ENCODE data around the gene DDX56. TPM values are rescaled to one million over a fixed set of nuclear protein-coding genes. Genes with fewer than 3 reads are reported as not detected.

Gene DDX56
- total and polyA plus RNA-seq, 9 of the 15 experiments (the other 6 are each of a cell fraction or from before 2014, with no cell fraction given): 33.0 to 145 (median 102) TPM

DNA sequence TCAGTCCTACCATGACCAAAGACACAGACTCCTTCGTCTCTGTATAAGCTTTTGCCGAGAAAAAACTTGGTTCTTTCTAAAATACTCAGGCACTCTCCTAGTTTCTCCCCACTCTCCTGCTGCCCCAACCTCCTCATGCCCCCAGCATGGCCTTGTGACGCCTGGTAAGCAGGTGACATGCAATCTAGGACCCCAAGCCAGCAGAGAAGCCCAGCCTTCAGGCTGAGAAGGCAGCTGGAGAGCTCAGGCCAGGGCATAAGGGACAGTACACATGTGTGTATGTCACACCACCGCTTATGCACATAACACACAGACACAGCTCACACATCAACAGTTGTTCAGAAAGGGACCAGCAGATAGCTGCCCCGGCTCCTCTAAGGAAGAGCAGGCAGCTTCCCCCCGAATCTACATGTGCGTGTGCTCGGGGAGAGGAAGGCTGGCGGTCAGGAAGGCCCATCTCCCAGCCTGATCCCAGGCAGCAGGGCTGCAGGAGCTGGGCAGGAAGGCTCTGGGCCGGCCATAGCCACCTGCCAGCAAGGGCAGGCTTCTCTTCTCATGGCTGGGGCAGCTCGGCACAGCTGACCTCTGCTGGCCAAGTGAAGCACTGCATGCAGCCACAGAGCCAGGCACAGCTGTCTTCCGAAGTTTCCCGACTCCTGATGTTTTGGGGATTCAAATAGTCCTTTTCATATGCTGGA lies 8.5 kb downstream of the DDX56 start (continued):
- peak; percentile 25; the same call in 1 of the 2 replicates for TF ChIP-seq RB1 (IDR thresholded peaks at IDR 0.05; ENCODE audit: low read depth)
- no peak for TF ChIP-seq CREB1 (IDR thresholded peaks at IDR 0.05)
- TF ChIP-seq CREB1 (CRISPR knock-in tag; IDR thresholded peaks at IDR 0.05): peak; percentile 16; the same call in 1 of the 2 replicates
- TF ChIP-seq, protein P1, sequence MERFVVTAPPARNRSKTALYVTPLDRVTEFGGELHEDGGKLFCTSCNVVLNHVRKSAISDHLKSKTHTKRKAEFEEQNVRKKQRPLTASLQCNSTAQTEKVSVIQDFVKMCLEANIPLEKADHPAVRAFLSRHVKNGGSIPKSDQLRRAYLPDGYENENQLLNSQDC (CRISPR knock-in tag; IDR thresholded peaks at IDR 0.05): no peak
- TF ChIP-seq RFX7 (CRISPR knock-in tag; IDR thresholded peaks at IDR 0.05): no peak
- TF ChIP-seq TRIM24 (IDR thresholded peaks at IDR 0.05): no peak
- 0 out of 2 replicates have a peak, but pooled peaks have one; percentile 13 for TF ChIP-seq MYNN (IDR thresholded peaks at IDR 0.05)
- no peak for TF ChIP-seq MYNN (CRISPR knock-in tag; IDR thresholded peaks at IDR 0.05)
- no peak for TF ChIP-seq HMG20A (CRISPR knock-in tag; conservative IDR thresholded peaks at IDR 0.05)
- TF ChIP-seq, protein P2, sequence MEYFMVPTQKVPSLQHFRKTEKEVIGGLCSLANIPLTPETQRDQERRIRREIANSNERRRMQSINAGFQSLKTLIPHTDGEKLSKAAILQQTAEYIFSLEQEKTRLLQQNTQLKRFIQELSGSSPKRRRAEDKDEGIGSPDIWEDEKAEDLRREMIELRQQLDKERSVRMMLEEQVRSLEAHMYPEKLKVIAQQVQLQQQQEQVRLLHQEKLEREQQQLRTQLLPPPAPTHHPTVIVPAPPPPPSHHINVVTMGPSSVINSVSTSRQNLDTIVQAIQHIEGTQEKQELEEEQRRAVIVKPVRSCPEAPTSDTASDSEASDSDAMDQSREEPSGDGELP (CRISPR knock-in tag; IDR thresholded peaks at IDR 0.05; ENCODE audit: borderline replicate concordance): peak; percentile 90
- TF ChIP-seq, protein P3, sequence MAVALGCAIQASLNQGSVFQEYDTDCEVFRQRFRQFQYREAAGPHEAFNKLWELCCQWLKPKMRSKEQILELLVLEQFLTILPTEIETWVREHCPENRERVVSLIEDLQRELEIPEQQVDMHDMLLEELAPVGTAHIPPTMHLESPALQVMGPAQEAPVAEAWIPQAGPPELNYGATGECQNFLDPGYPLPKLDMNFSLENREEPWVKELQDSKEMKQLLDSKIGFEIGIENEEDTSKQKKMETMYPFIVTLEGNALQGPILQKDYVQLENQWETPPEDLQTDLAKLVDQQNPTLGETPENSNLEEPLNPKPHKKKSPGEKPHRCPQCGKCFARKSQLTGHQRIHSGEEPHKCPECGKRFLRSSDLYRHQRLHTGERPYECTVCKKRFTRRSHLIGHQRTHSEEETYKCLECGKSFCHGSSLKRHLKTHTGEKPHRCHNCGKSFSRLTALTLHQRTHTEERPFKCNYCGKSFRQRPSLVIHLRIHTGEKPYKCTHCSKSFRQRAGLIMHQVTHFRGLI (CRISPR knock-in tag; IDR thresholded peaks at IDR 0.05): no peak
- TF ChIP-seq ESRRB (CRISPR knock-in tag; IDR thresholded peaks at IDR 0.05; ENCODE audit: borderline replicate concordance): no peak
- TF ChIP-seq HNRNPLL (IDR thresholded peaks at IDR 0.05; ENCODE audit: low read depth, low read length, poor library complexity, severe bottlenecking): peak; percentile 7
- TF ChIP-seq ILF3 (IDR thresholded peaks at IDR 0.05; ENCODE audit: borderline replicate concordance): no peak
- TF ChIP-seq, protein P4, sequence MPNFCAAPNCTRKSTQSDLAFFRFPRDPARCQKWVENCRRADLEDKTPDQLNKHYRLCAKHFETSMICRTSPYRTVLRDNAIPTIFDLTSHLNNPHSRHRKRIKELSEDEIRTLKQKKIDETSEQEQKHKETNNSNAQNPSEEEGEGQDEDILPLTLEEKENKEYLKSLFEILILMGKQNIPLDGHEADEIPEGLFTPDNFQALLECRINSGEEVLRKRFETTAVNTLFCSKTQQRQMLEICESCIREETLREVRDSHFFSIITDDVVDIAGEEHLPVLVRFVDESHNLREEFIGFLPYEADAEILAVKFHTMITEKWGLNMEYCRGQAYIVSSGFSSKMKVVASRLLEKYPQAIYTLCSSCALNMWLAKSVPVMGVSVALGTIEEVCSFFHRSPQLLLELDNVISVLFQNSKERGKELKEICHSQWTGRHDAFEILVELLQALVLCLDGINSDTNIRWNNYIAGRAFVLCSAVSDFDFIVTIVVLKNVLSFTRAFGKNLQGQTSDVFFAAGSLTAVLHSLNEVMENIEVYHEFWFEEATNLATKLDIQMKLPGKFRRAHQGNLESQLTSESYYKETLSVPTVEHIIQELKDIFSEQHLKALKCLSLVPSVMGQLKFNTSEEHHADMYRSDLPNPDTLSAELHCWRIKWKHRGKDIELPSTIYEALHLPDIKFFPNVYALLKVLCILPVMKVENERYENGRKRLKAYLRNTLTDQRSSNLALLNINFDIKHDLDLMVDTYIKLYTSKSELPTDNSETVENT (CRISPR knock-in tag; IDR thresholded peaks at IDR 0.05): peak; percentile 26; the same call in 1 of the 2 replicates
- TF ChIP-seq, protein P5, sequence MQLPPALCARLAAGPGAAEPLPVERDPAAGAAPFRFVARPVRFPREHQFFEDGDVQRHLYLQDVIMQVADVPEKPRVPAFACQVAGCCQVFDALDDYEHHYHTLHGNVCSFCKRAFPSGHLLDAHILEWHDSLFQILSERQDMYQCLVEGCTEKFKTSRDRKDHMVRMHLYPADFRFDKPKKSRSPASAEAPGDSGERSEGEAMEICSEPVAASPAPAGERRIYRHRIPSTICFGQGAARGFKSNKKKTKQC (CRISPR knock-in tag; IDR thresholded peaks at IDR 0.05): peak; percentile 31; the same call in 1 of the 2 replicates
- TF ChIP-seq, protein P6, sequence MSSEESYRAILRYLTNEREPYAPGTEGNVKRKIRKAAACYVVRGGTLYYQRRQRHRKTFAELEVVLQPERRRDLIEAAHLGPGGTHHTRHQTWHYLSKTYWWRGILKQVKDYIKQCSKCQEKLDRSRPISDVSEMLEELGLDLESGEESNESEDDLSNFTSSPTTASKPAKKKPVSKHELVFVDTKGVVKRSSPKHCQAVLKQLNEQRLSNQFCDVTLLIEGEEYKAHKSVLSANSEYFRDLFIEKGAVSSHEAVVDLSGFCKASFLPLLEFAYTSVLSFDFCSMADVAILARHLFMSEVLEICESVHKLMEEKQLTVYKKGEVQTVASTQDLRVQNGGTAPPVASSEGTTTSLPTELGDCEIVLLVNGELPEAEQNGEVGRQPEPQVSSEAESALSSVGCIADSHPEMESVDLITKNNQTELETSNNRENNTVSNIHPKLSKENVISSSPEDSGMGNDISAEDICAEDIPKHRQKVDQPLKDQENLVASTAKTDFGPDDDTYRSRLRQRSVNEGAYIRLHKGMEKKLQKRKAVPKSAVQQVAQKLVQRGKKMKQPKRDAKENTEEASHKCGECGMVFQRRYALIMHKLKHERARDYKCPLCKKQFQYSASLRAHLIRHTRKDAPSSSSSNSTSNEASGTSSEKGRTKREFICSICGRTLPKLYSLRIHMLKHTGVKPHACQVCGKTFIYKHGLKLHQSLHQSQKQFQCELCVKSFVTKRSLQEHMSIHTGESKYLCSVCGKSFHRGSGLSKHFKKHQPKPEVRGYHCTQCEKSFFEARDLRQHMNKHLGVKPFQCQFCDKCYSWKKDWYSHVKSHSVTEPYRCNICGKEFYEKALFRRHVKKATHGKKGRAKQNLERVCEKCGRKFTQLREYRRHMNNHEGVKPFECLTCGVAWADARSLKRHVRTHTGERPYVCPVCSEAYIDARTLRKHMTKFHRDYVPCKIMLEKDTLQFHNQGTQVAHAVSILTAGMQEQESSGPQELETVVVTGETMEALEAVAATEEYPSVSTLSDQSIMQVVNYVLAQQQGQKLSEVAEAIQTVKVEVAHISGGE (CRISPR knock-in tag; IDR thresholded peaks at IDR 0.05): no peak
- no peak for TF ChIP-seq TBP (optimal IDR thresholded peaks at IDR 0.05; ENCODE audit: low read depth, low read length)
- TF ChIP-seq HEY1 (CRISPR knock-in tag; IDR thresholded peaks at IDR 0.05; ENCODE audit: borderline replicate concordance): no peak
